Upper lobe of right lung (tissue), 1 donor: ENCODE data around the gene TRABD2A. TPM values are rescaled to one million over a fixed set of nuclear protein-coding genes. Genes with fewer than 3 reads are reported as not detected.
"Not testable (repeated sequence)": the region's sequence is repeated elsewhere in the genome, so short reads cannot be mapped to it uniquely, and the experiment has no call there.

Source experiments
- ATAC-seq: fragments of 200-7000 bp; cut with Tn5 transposase; one replicate; pipeline ENCODE4 v1.9.1; 2020; ENCODE audit warnings: mild to moderate bottlenecking, moderate library complexity
- DNase-seq: peaks from one replicate; pipeline ENCODE4 v3.0.0-alpha.2; 2020
- H3K27ac ChIP-seq: fragments of 200-600 bp; one replicate; pipeline ENCODE4 v1.8.0; 2022
- H3K27me3 ChIP-seq: fragments of 200-600 bp; one replicate; pipeline ENCODE4 v1.8.0; 2022; ENCODE audit warnings: mild to moderate bottlenecking
- H3K36me3 ChIP-seq: fragments of 200-600 bp; one replicate; pipeline ENCODE4 v1.8.0; 2022
- H3K4me1 ChIP-seq: fragments of 200-600 bp; one replicate; pipeline ENCODE4 v1.8.0; 2022
- H3K4me3 ChIP-seq: fragments of 200-600 bp; one replicate; pipeline ENCODE4 v1.8.0; 2022; ENCODE audit warnings: mild to moderate bottlenecking
- H3K9me3 ChIP-seq: fragments of 200-600 bp; one replicate; pipeline ENCODE4 v1.8.0; 2022
- intact Hi-C: fragments of 100-400 bp; cut with DNase I; formaldehyde crosslinking; loops from one replicate; pipeline ENCODE4 v1.11.0; 2022
- total RNA-seq: library from RNA; stranded (reverse); fragmentation: NEBNext Ultra II Directional; extraction: Animal tissue kit (Norgen Biotek cat#: 25700); gene quantifications from one replicate; pipeline ENCODE4 v1.2.1, GENCODE V29; 2021
- TF ChIP-seq, protein P1 (sequence below): fragments of 200-600 bp; IDR thresholded peaks from one replicate; pipeline ENCODE4 v1.8.0; 2022; ENCODE audit warnings: antibody characterized with exemption
- donor health status: DM: no; HTN: yes; CAD: no; lungs with severe emphysema.

The TRABD2A gene
- total RNA-seq, 1 donor from 2014 or later: 6.5 TPM

DNA sequence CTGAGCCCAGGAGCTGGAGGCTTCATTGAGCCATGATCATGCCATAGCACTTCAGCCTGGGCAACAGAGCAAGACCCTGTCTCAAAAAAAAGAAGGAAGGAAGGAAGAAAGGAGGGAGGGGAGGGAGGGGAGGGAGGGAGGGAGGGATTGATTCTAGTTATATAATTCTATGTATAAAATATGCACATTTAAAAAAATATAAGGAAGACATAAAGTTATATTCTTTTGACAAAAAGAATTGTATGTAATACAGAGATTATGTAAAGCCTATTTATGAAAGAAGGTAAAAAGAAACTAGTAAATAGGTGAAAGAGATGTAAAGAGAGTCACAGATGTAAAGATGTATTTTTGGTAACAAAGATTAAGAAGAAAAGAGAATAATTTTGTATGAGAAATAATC lies 42.1 kb upstream of the TRABD2A start:
- intact Hi-C loops: no loop called here
- ATAC-seq (no peak), DNase-seq (no peak)
- Histone ChIP-seq H3K27ac (no peak overlapping the region), H3K4me3 (no peak overlapping the region), H3K27me3 (no peaks in the 10 kb centered on the region), H3K4me1 (peaks cover 28% of the 10 kb centered on the region), H3K36me3 (no peaks in the 10 kb centered on the region), H3K9me3 (no peaks in the 10 kb centered on the region)
- TF ChIP-seq, protein P1, sequence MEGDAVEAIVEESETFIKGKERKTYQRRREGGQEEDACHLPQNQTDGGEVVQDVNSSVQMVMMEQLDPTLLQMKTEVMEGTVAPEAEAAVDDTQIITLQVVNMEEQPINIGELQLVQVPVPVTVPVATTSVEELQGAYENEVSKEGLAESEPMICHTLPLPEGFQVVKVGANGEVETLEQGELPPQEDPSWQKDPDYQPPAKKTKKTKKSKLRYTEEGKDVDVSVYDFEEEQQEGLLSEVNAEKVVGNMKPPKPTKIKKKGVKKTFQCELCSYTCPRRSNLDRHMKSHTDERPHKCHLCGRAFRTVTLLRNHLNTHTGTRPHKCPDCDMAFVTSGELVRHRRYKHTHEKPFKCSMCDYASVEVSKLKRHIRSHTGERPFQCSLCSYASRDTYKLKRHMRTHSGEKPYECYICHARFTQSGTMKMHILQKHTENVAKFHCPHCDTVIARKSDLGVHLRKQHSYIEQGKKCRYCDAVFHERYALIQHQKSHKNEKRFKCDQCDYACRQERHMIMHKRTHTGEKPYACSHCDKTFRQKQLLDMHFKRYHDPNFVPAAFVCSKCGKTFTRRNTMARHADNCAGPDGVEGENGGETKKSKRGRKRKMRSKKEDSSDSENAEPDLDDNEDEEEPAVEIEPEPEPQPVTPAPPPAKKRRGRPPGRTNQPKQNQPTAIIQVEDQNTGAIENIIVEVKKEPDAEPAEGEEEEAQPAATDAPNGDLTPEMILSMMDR: no peak

DNA sequence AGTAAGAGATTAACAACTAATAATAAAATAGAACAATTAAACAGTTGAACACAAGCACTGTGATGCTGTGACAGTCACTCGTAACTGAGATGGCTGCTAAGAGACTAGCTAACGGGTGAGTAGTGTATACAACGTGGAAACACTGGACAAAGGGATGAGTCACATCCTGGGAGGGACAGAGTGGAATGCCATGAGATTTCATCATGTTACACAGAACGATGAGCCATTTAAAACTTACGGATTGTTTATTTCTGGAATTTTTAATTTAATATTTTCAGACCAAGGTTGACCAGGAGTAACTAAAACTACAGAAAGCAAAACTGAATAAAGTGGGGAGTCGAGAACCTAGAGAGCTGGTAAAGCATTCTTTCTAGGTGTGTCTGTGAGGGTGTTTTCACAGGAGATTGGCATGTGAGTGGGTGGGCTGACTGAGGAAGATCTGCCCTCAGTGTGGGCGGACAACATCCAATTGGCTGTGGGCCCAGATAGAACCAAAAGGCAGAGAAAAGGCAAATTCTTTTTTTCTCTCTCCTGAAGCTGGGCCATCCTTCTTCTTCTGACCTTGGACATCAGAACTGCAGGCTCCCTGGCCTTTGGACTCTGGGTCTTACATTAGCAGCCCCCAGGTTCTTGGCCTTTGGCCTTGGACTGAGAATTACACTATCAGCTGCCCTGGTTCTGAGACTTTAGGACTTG lies 39.1 kb upstream of the TRABD2A start:
- ATAC-seq (peak; percentile 87), DNase-seq (no peak)
- peaks cover 18% of the 10 kb centered on the region for H3K4me1 ChIP-seq
- TF ChIP-seq, protein P1: no peak
- intact Hi-C loops: no loop called here
- H3K4me3 ChIP-seq: peak overlapping the region; percentile 2
- no peaks in the 10 kb centered on the region for H3K9me3 ChIP-seq
- peak overlapping the region; percentile 85 for H3K27ac ChIP-seq
- H3K36me3 ChIP-seq: no peaks in the 10 kb centered on the region
- H3K27me3 ChIP-seq: no peaks in the 10 kb centered on the region

DNA sequence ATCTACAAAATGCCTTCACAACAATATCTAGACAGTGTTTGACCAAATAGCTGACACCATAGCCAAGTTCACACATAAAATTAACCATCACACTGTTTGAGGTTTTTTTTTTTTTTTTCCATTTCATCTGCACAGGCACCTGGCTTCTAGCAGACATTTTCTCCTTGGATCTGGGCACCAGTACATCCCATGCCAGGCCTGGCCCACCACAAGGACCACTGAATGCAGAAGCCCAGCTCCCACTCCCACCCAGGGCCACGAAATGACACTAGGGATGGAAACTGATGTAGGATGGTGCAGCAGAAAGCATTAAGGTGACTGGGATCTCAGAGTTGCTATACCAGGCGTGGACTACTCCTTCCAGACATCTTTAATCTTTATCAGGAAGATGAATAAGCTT lies 37.5 kb upstream of the TRABD2A start:
- no peak overlapping the region for H3K4me3 ChIP-seq
- DNase-seq (no peak), ATAC-seq (no peak)
- TF ChIP-seq, protein P1: no peak
- intact Hi-C loops: no loop called here
- no peak overlapping the region for H3K27ac ChIP-seq
- peaks cover 4% of the 10 kb centered on the region for H3K4me1 ChIP-seq
- no peaks in the 10 kb centered on the region for H3K27me3 ChIP-seq
- H3K36me3 ChIP-seq: no peaks in the 10 kb centered on the region
- H3K9me3 ChIP-seq: no peaks in the 10 kb centered on the region

DNA sequence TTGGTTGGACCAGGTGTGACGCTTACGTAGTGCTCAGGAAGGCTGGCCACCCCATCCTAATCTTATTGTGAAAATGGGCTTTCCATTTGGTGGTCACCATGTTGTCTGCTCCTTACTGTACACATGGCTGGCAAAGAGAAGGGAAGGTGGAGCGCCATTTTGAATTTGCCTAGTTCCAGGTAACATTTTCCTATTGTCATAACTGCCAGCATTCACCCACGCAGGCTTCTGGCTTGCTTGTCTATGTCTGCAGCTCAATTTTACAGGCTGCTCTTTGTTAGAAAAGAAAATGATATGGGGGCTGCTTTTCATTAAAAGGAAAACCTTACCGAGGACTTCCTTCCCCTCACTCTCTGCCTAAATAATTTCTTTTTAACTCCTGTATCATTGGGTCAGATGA lies 36.9 kb upstream of the TRABD2A start:
- DNase-seq, ATAC-seq, H3K27me3 ChIP-seq, H3K4me3 ChIP-seq, H3K4me1 ChIP-seq, H3K36me3 ChIP-seq, H3K27ac ChIP-seq, intact Hi-C loops, H3K9me3 ChIP-seq: not testable (repeated sequence)

DNA sequence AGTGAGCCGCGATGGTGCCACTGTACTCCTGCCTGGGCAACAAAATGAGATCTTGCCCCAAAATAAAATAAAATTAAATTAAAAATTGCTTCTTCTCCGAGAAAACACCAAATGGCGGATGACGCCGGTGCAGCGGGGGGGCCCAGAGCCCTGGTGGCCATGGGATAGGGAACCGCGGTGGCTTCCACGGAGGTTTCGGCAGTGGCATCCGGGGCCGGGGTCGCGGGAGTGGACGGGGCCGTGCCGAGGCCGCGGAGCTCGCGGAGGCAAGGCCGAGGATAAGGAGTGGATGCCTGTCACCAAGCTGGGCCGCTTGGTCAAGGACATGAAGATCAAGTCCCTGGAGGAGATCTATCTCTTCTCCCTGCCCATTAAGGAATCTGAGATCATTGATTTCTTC lies 34.8 kb upstream of the TRABD2A start:
- H3K4me3 ChIP-seq, H3K9me3 ChIP-seq, DNase-seq, intact Hi-C loops, ATAC-seq, H3K4me1 ChIP-seq, H3K27ac ChIP-seq, H3K36me3 ChIP-seq, H3K27me3 ChIP-seq: not testable (repeated sequence)

DNA sequence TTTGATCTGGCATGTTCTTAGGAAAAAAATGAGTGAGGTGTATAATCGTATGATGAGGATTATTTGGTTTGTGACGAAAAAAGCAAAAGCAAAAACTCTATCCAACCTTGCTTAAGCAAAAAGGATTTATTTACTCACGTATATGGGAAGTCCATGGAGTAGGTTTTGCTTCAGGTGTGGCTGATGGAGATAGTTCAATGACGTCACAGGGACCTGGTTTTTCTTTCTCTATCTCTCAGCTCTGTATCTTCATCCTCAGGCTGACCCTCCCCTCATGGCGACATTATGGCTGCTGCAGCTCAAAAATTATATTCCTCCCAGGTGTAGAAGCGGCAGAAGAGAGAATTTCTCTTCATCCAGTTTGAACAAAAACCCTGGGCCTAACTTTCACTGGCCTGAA lies 33.5 kb upstream of the TRABD2A start:
- DNase-seq: no peak
- H3K9me3 ChIP-seq: no peaks in the 10 kb centered on the region
- no peaks in the 10 kb centered on the region for H3K4me1 ChIP-seq
- TF ChIP-seq, protein P1: no peak
- no peaks in the 10 kb centered on the region for H3K36me3 ChIP-seq
- no peak overlapping the region for H3K27ac ChIP-seq
- ATAC-seq: no peak
- intact Hi-C loops: no loop called here
- no peaks in the 10 kb centered on the region for H3K27me3 ChIP-seq
- no peak overlapping the region for H3K4me3 ChIP-seq

DNA sequence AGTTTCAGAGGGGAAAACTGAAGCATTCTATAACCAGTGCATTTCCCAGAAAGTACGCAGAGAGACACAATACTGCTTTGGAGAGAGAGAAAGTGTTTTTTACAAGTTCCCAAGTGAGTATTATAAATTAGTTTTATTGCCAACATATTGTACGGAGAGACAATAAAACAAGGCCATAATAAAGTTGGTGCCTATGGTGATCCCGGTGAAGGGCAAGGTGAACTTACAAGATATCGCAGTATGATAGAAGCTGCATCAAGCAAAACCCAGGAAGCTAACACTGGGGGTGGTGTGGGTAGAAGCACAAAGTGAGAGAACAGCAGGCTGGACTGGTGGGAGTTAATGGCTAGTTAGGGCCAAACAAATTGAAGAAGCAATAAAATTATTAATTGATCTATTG lies 32.1 kb upstream of the TRABD2A start:
- Histone ChIP-seq H3K27ac (no peak overlapping the region), H3K36me3 (no peaks in the 10 kb centered on the region), H3K27me3 (no peaks in the 10 kb centered on the region), H3K4me1 (no peaks in the 10 kb centered on the region), H3K9me3 (no peaks in the 10 kb centered on the region), H3K4me3 (no peak overlapping the region)
- DNase-seq (no peak), ATAC-seq (no peak)
- TF ChIP-seq, protein P1: no peak
- intact Hi-C loops: no loop called here
